ENCODE measurements around the gene ARHGAP27.

DNA sequence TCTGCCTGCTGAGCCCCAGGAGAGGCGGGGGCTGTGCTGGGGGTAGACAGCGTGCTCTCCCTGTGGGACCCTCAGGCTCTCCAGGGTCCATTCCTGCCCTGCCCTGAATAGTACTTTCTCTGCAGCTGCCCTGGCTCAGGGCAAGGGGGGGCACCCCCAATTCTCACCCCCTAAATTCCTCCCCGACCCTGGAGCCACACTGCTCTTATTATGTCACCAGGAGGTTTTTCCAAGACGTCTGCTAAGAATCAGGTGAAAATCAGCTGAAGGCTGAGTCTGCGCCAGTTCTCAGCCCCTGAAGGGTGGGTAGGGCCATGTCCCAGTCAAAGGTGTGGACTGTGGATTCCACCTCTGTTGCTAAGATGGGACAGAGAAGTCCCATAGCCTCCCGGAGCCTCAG is 66.0 kb downstream of the ARHGAP27 start:
- TF ChIP-seq YY1 (IDR thresholded peaks at IDR 0.05; ENCODE audit: insufficient read depth, insufficient read length) (no peak), SUZ12 (IDR thresholded peaks at IDR 0.05; ENCODE audit: extremely low read depth, insufficient read depth, insufficient read length) (no peak)
